GM18873 (cell line): Measurements from ENCODE around the gene WAPL.

Experiments used
- ATAC-seq: cut with Tn5 transposase; IDR thresholded peaks from one replicate; pipeline ENCODE4 v1.9.1; 2021; ENCODE audit warnings: mild to moderate bottlenecking, moderate library complexity, moderate number of reproducible peaks; ENCODE audit not compliant: unreplicated experiment, low FRiP score

Gene WAPL

DNA sequence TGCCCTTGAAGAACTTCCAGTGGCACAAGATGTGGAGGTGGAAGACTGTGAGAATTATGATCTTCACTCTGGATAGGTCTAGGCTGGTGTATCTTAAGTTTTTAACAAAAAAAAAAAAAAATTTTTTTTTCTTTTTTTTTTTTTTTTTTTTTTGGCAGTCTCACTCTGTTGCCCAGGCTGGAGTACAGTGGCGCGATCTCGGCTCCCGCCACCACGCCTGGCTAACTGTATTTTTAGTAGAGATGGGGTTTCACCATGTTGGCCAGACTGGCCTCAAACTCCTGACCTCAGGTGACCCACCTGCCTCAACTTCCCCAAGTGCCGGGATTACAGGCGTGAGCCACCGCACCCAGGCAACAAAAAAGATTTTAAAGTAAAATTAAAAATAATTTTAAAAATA is 37.9 kb downstream of the WAPL start:
- ATAC-seq = no peak

DNA sequence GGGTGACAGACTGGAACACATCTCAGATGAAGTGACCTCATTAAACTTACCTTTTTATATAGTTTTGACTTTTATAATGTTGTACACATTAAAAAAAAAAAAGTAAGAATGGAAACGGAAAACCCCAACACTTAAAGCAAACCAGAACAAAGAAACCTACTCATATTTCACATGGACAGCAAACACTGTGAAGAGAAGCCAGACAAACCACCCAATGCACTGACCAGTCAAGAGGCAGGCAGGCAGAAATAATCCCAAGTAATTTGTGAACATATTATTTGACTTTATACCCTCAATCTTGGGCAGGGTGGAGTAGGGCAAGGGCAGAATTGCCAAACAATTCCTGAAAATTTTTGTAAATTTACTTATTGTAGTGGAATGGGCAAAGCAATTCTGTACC is 39.8 kb downstream of the WAPL start:
- ATAC-seq = no peak

DNA sequence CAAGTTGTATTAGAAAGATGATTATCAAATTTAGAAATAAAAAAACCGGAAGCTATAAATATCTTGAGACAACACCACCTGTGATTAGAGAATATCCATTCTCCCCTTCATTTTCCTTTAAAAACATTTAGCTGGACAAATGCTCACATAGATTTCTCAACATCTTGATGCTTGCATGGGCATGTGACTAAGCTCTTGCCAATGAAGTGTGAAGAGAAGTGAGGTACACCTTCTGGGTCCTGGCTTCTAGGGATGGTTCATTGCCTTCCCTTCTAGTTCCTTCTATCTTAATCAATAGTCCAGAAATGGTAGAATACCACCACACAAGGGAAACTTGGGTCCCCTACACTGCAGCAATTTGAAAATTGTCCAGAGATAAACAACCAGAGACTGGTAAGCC is 41.0 kb downstream of the WAPL start:
- no peak for ATAC-seq

DNA sequence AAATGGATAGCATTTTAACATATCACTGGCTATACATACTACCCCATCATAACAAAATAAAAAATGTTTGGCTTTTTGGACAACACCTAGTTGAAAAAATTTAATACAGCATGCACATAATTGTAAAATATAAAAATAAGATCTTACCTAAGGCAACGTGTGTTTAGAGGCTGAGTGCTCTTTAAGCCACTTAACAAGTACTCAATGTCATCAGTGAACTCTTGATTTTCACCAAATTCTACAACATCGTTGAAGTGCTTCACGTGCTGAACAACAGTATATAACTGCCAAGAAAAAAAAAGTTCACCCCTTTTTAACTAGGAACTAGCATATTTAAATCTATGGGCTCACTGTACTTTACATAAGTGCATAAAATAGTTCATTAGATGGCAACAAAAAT is 49.5 kb downstream of the WAPL start:
- ATAC-seq = no peak

DNA sequence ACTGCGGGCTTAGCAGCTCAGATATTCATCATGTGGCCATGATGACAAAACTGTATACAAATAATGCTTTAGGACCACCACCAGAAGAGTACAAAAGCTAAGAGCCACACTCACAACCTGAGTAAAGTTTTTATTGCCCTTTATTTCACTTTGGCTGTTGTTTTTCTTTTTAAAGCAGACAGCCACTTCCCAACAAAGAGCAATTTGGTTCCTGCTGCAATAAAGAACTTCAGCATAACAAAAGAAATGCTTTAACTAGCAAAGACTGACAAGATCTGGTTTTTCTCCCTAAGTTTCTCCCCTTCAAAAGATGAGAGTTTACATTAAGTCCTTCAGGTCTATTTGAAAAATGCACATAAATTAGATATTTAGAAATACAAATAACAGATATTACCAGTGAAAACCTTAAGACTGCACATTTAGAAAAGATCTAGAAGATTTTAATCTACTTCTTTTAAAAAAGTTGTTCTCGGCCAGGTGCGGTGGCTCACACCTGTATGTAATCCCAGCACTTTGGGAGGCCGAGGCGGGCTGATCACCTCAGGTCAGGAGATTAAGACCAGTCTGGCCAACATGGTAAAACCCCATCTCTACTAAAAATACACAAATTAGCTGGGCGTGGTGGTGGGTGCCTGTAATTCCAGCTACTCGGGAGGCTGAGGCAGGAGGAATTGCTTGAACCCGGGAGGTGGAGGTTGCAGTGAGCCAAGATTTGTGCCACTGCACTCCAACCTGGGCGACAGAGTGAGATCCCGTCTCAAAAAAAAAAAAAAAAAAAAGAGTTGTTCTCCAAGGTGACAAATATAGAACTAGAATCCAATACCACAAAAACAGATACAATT is 59.4 kb downstream of the WAPL start:
- ATAC-seq = no peak

DNA sequence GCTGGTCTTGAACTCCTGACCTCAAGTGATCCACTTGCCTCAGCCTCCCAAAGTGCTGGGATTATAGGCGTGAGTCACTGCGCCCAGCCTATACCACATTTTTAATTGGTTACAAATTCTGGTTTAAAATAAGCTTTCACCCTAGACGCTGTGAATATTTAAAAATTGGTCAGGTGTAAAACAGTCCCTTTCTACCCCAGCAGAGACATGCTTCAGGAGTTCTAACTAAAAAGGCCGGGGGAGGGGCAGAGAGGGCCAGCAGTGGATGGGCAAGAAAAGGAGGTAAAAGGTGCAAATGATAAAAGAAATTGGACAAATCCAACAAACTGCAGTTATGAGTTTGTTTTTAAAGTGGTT is 70.0 kb downstream of the WAPL start:
- no peak for ATAC-seq

DNA sequence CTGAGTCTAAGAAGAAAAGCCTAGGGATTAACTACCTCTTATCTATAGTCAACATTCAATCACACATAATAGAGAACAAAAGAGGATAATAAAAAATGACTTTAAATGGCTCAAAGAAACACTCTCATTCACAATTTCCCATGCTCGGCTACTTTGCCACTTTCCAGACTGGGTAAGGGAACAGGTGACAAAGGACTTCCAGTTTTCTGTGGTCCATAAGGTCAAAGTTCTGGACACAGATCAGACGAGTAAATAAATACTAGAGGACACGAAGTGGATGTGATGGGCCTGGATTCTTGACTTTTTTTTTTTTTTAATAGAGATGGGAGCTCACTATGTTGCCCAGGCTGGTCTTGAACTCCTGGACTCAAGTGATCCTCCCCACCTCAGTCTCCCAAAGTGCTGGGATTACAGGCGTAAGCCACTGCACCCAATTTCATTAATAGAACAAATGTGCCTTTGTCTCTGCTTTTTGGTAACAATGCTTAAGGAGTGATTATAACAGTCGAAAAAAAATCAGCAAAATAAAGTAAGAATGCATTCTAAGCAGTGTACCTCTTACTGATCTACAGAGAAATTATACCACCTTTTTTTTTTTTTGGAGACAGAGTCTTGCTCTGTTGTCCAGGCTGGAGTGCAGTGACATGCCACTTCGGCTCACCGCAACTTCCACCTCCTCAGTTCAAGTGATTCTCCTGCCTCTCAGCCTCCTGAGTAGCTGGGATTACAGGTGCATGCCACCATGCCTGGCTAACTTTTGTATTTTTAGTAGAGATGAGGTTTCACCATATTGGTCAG is 70.6 kb downstream of the WAPL start:
- ATAC-seq = no peak

DNA sequence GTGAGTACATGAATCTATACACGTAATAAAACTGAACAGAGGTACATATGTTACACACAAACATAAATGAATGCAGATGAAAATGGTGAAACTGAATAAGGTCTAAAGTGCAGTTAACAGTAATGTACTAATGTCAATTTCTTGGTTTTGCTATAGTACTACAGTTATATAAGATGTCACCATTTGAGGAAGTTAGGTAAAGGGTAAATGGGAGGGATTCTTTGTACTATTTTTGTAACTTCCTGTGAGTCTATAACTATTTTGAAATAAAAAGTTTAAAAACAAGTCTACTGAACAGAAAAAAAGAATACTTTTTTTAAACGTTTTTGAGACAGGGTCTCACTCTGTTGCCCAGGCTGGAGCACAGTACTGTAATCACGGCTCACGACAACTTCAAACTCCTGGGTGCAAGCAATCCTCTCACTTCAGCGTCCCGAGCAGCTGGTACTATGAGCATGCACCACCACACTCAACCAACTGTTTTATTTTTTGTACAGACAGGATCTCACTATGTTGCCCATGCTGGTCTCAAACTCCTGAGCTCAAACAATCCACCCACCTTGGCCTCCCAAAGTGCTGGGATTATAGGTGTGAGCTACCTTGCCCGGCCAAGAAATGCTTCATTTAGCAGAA is 71.5 kb downstream of the WAPL start:
- no peak for ATAC-seq

DNA sequence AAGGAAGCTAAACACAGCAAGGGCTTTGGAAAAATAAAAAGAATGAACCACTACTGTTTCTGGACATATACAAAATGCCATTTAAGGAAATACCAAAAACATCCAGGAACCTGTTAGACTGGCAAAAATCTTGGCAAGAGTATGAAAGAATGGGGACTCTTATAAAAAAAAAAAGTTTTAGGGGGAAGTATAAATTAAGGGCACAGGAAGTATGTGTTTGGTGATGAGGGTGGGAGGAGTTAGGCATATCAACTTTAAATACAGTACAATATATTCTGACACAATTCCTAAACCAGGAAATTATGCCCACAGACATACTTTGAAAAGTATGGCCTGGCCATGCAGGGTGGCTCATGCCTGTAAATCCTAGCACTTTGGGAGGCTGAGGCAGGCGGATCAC is 74.2 kb downstream of the WAPL start:
- no peak for ATAC-seq

DNA sequence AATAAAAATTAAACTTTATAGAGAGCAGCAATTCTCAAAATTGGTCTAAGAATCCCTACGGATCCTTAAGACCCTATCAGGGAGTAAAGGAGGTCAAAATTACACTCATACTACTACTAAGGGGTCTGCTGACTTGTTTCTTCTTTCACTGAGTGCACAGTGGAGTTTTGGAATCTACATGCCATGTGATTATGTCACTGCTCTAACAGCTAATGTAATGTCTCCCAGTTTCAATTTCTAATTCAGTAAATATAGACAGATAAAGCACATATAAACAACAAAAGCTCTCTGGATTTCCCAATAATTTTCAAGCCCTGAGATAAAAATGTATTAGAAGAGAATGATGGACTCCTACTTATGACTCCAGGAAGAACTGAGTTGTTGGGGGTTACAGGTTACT is 74.6 kb downstream of the WAPL start:
- ATAC-seq = no peak

DNA sequence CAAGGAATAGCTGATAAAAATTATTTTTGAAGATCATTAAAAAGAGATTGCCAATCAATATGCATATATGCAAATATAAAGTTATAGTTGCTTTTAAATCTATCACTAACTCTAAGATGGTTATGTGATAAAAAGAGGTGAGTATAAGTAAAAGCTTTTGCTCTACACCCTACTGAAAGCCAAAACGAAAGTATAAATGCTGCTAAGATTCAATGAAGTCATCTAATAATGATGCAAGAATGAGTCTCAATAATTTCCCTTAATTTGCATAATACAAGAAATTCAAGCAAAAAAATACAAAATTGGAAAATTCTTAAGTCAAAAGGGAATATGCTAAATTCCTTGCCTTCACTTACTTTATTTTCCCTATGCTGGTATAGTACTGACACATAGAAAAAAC is 75.2 kb downstream of the WAPL start:
- ATAC-seq = no peak

DNA sequence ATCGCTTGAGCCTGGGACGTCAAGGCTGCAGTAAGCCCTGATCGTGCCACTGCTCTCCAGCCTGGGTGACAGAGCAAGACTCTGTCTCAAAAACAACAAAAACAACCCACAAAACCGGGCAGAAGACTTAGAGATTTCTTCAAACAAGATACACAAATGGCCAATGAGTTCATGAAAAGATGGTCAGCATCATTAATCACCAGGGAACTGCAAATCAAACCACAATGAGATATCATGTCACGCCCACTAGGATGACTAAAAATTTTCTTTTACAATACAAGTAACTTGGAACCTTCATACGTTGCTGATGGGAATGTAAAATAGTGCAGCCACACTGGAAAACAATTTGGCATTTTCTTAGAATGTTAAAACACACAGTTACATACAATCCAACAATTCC is 77.7 kb downstream of the WAPL start:
- ATAC-seq = no peak

DNA sequence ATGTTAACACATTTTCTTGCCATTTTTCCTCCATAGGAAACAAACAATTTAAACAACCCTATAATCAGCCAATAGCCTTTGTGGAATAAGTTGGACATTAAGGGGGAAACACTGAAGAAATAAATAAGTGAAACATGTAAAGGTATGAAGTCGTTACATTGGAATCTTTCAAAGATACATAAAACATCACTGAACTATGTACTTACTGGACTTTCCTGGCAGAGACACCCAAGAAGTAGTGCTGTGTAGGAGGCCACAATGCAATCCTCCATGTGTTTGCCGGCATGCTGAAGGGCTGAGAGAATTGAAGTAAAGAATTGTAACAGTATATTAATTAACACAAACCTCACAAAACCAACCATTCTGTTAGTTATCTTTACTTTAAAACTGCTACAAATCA is 78.5 kb downstream of the WAPL start:
- no peak for ATAC-seq

DNA sequence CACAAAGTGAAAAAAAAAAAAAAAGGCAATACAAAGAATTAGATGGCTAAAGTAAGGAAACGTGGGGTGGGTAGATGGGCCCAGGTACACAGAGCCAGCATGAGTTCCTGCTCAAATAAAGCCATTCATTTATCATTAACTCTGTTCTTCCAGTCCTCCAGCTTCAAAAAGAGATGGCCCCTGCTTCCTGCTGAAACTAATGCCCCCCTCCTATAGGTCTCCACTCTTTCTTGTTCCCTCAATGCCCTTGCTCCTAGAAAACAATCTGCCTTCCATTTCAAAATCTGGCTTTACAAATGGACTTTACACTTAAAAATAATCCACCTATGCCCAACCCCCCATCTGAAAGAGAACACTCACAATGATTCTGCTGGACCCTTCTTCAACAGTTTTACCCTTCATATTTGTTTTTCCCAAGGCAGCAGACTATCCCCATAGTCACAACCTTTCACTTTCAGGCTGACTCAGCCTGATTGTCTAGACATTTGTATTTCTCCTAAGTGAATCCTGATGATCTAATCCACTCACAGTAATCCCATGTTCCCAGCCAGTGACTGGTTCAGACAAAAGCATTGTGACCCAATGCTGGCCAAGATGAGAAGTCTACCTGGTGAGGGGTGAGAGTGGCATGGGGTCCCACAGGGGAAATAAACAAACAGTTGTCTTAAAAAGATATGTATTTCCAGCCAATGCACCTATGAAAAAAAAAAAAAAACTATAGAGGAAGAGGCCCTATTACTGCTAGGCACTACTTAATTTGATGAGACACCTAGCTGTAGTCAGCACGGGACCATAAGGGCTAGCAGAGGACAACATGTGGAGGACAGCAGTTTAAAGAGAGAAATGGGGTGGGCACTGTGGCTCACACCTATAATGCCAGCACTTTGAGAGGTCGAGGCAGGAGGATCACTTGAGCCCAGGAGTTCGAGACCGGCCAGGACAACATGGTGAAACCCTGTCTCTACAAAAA is 80.4 kb downstream of the WAPL start:
- no peak for ATAC-seq

DNA sequence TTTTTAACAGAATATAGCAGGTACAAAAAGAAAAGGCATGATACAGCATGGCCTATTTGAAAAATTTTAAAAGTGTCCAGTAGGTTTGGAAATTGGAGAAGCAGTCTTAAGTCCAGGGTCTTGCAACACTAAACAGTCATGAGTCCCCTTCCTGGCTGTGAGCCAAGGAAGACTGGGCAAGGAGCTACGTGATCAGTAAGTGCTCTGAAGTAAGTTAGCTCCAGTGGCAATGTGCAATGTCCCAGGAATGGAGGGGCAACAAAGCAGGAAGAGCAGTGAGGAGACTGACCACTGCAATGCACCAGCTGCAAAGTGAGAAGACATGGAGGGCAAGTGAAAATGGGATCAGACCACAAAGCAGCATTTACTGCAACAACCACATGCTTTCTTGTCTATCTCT is 82.0 kb downstream of the WAPL start:
- no peak for ATAC-seq

DNA sequence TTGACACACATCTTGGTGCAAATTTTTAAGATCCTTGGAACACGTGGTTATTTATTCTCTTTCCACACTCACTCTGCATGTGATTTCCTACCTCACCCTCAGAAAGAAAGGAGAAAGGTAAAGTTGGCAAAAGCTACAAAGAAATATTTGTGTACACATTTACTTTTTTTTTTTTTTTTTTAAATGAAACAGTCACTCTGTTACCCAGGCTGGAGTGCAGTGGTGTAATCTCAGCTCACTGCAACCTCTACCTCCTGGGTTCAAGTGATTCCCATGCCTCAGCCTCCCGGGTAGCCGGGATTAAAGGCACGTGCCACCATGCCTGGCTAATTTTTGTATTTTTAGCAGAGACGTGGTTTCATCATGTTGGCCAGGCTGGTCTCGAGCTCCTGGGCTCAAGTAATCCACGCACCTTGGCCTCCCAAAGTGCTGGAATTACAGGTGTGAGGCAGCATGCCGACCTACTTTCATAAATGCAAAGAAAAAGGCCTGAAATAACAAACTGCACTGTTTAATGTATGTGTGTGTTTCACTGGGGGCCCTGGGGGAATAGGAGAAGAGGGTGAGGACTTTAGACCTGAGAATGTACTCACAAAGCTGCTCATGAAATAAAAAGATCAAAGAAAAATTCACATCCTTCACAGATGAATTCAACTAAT is 83.4 kb downstream of the WAPL start:
- ATAC-seq = no peak

DNA sequence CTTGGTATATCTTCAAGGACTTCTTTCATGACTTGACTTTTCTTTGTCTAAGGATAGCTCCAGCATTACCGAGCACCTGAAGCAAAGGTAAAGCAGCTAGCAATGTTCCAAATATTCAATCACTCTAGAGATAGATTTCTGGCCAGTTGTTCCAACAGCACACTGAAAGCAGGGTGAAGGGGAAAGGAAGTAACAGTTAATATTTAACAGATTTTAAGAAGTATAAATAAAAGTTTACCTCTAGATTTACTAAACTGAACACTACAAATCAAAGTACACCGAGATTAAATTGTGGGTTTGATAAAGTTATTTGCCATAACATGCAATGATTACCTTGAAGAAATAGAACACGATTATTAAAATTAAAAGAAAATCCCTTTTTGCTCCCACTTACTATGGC is 84.1 kb downstream of the WAPL start:
- ATAC-seq = no peak

DNA sequence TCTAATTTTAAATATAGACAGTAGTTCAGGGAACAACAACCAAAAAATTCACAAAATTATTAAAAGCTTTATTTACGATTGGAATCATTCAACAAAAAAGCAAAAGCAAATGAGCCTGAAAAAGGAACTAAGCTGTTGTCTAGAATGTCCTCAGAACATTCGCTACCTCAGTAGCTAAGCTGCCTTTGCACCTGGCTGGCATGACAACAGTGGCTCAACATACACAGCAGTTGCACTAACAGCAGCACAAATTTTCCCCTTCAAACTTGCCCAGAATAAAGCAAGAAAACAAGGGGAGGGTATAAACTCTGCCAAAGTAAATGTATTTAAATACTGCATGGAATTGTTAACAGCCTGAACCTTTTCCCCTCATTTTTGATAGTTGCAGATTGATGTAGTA is 84.6 kb downstream of the WAPL start:
- no peak for ATAC-seq

DNA sequence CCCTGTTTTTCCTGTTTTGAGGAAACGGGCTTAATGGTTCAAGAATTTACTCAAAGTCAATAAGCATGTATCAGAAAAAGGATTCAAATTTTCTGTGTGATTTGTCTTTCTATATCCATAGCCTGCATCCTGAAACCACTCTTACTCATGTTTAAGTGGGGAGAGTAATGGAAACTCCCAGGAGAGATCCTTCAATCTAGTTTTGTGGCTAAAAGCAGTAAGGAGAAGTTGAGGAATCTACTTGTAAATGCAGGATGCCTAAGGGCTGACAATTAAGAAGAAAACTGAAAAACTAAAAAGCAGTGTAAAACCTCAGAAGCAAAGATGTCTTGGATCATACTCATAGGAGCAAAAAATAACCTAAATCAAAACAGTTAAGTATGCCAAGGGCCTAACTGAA is 86.9 kb downstream of the WAPL start:
- no peak for ATAC-seq

DNA sequence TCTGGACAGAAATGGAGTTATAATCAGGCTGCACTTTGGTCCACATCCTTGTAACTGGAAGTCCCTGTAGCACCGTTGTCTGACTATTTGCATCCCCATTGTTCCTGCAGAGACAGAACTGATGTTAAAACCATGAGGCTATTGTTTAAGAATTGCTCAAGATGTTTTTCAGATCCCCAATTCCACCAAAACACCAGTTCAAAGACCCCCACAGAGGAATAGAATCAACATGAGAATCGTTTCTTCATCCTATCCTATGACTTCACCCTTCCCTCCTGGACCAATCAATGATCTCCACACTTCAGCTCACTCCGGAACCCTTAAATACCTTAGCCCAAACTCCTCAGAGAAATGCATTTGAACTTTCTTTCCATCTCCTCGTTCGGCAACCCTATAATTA is 97.9 kb downstream of the WAPL start:
- ATAC-seq = no peak
